RWPE1 (cell line): ENCODE data around the gene EZH1.

ENCODE experiments used
- CTCF ChIA-PET: fragments of 350-600 bp; sonication (Branson Sonifier 250); formaldehyde crosslinking; extraction: SDS; loops from one replicate; lab custom pipeline; 2021; lab: Yijun Ruan, JAX
- POLR2A ChIA-PET: fragments of 400-600 bp; formaldehyde crosslinking; extraction: SDS; loops from one replicate; lab custom pipeline; 2020; ENCODE audit warnings: antibody characterized with exemption; ENCODE audit not compliant: low non-redundant PET; lab: Yijun Ruan, JAX
- DNase-seq: peaks from one replicate; pipeline ENCODE4 v3.0.0; 2012; ENCODE audit warnings: low spot score
- H3K27ac ChIP-seq: fragments of 450-650 bp; 2 replicates; pipeline ENCODE4 v1.5.1; 2017
- TF ChIP-seq, protein P1 (sequence below): fragments of 450-650 bp; conservative IDR thresholded peaks from 2 replicates; pipeline ENCODE4 v1.5.1; 2017; ENCODE audit warnings: low read depth, mild to moderate bottlenecking

Gene EZH1

DNA sequence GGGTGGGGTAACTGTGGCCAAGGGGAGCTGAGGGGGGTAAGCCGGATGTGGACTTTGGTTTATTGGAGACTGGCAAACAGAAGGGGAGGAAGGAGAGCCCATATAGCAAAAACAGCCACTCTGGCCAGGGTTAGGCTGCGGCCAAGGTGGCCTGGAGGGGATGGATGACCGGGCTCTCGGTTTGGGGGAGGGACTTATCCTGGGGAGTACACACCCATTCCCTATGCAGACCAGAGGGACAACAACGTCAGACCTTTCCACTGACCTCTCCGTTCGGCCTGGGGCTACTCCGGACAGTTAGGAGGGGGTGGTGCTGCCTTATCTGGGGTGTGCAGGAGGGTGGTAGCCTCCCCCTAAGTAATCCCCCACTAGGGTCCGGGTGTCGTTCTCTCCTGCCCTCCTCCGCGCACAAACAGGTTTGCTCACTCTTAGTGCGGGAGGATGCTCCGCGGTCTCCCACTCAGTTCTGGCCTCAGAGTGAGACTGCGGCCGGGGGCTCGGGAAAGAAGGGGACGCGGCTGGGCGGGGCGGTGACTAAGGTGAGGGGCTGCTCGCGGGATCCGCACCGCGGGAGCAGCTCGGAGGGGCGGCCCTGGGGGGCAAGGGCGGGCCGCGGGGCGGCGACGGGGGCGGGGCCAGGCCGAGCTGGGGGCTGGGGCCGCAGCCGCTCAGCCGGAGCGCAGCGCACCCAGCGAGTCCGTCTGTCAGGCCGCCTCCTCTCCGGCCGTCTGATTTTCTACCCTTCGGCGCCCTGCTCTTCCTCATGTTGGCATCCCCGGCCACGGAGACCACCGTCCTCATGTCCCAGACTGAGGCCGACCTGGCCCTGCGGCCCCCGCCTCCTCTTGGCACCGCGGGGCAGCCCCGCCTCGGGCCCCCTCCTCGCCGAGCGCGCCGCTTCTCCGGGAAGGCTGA is 35.4 kb upstream of the EZH1 start, which contains the start of gene WNK4:
WNK4 (plus strand) TSS at position 675 of the 915 bp plus-strand sequence; CDS start at position 764, 89 bp downstream.
- H3K27ac ChIP-seq = peak within 1 kb of the TSS; percentile 49
- TF ChIP-seq, protein P1, sequence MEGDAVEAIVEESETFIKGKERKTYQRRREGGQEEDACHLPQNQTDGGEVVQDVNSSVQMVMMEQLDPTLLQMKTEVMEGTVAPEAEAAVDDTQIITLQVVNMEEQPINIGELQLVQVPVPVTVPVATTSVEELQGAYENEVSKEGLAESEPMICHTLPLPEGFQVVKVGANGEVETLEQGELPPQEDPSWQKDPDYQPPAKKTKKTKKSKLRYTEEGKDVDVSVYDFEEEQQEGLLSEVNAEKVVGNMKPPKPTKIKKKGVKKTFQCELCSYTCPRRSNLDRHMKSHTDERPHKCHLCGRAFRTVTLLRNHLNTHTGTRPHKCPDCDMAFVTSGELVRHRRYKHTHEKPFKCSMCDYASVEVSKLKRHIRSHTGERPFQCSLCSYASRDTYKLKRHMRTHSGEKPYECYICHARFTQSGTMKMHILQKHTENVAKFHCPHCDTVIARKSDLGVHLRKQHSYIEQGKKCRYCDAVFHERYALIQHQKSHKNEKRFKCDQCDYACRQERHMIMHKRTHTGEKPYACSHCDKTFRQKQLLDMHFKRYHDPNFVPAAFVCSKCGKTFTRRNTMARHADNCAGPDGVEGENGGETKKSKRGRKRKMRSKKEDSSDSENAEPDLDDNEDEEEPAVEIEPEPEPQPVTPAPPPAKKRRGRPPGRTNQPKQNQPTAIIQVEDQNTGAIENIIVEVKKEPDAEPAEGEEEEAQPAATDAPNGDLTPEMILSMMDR = no peak
- CTCF ChIA-PET = no interaction called here
- POLR2A ChIA-PET = interaction anchor here (0.6 kb wide), 1 partner anchor 242 kb away, joined by 4 read pairs; no protein-coding TSS in a partner anchor
- DNase-seq = no peak

DNA sequence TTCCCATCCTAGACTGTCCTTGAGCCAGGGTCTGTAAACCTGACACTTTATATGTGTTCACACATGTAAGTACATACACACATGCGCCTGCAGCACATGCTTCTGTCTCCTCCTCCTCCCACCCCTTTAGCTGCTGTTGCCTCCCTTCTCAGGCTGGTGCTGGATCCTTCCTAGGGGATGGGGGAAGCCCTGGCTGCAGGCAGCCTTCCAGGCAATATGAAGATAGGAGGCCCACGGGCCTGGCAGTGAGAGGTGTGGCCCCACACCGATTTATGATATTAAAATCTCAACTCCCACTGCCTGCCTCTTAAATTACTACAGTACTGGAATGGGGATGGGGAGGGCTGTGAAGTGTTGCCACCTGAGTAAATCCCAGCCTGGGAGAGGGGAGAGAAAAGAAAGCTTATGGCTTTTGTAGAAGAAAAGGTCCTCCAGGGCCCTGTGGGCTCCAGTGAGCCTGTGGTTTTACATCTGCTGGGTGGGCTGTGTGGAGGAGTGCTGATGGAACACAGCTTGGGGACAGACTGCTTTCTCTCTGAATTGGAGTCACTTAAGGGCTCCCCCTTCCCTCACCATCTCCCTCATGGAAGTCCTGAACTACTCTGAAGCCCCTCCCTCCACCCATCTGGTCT is 34.6 kb upstream of the EZH1 start:
- TF ChIP-seq, protein P1 = no peak
- ChIA-PET POLR2A (interaction anchor here (0.6 kb wide), 1 partner anchor 242 kb away, joined by 4 read pairs; no protein-coding TSS in a partner anchor), CTCF (interaction anchor here (0.6 kb wide), 1 partner anchor 104 kb away, joined by 3 read pairs; no protein-coding TSS in a partner anchor)
- no peak for DNase-seq
- peak overlapping the region; percentile 49 for H3K27ac ChIP-seq

DNA sequence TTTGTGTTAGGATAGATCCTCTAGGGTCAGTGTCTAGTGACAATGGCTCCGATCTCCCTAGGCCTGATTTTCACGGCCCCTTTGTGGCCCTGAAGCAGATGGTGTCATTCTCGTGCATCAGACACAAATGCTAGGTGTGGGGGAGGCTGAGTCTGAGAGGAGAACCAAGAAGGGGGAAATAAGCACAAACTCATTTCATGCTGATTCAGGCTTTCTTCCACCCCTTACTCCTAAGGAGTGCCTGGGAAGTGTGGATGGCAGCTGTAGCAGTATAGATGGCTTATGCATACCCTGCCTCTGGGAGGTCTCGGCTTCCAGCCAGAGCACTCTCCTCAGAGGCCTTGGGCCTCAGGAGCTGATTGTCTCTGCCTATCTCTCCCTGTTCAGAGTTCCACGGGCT is 33.7 kb upstream of the EZH1 start:
- no peak for DNase-seq
- peak overlapping the region; percentile 49 for H3K27ac ChIP-seq
- ChIA-PET POLR2A (no interaction called here), CTCF (no interaction called here)
- TF ChIP-seq, protein P1 = no peak

DNA sequence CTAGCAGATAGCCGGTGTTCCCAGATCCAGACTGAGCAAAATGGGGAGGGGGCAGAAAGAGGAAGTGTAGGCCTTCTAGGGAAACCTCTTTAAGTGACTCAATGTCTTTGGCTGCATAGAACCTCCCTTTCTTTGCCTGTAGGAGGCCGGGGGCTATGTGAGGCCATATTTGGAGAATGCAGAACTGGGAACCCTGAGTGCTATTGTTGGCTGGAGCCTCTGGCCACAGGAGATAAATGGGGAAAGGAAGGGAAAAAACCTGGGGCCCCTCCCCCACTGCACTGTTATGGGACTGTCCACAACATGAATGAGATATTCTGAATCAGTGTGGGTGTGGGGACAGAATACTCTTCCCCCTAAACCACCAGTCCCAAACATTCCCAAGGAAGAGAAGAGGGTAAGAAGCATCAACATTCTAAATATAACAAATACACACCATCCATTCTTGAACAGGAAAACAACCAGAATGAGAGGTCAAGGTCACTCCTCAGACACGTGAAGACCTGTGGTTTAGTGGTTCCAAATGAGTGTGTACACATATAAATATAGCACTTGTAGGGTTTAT is 30.8 kb upstream of the EZH1 start:
- ChIA-PET CTCF (interaction anchor here (1.0 kb wide), 1 partner anchor 12 kb away, joined by 3 read pairs; no protein-coding TSS in a partner anchor), POLR2A (no interaction called here)
- DNase-seq = no peak
- H3K27ac ChIP-seq = peak overlapping the region; percentile 33; the same call in 1 of the 2 replicates
- TF ChIP-seq, protein P1 = no peak

DNA sequence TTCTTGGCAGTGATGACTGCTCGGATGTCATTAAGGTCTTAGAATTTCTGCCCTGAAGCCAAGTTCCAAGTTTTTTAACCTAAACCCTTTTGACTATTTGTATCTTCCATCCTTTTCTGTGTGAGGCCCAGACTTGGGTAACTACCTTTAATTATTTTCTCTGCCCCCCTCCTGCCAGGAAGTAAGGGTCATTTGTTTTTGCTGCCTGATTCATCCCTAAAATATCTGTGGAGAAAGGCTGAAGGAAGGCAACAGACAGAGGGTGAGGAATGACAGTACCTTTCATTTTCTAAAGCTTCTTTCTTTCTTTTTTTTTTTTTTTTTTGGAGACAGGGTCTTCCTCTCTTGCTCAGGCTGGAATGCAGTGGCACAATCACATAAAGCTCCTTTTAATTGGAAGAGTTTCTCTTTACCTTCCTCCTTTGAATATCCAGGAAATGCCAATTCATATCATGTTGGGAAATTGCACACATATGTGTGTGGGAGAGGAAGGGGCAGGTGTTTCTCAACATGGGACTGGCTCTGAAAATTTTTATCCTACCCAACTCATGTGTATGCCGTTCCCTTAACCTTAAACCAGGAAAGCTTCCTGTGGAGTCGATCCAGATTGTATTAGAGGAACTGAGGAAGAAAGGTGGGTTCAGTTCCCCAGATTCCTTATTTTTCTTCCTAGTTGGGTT is 29.4 kb upstream of the EZH1 start:
- CTCF ChIA-PET = interaction anchor here (1.4 kb wide), 1 partner anchor 9 kb away, joined by 5 read pairs; no protein-coding TSS in a partner anchor
- POLR2A ChIA-PET = interaction anchor here (0.6 to 1.4 kb wide), 3 partner anchors 24 to 471 kb away, joined by 3 to 6 read pairs (median 3); partner anchors contain the start of genes BECN1 and COA3

More for the DNA sequence above, 29.4 kb upstream of the EZH1 start:
- DNase-seq = peak; percentile 56
- TF ChIP-seq, protein P1 = no peak
- H3K27ac ChIP-seq = peak overlapping the region; percentile 83
